Mesothelial cell of epicardium (in vitro differentiated cells): ENCODE data around the gene EXOC2. TPM values are rescaled to one million over a fixed set of nuclear protein-coding genes. Genes with fewer than 3 reads are reported as not detected.

ENCODE experiments used
- DNase-seq, 2 experiments: peaks; one replicate each; pipeline ENCODE4 v3.0.0; 2021; ENCODE audit warnings: low spot score in 2 of 2; ENCODE audit not compliant: unreplicated experiment in 2 of 2
- H3K27ac Mint-ChIP-seq: 2 replicates; pipeline ENCODE4 v1.8.0; 2021; ENCODE audit warnings: mixed read lengths
- H3K27me3 Mint-ChIP-seq: 2 replicates; pipeline ENCODE4 v1.8.0; 2021; ENCODE audit warnings: low read depth, mixed read lengths
- H3K36me3 Mint-ChIP-seq: 2 replicates; pipeline ENCODE4 v1.8.0; 2021; ENCODE audit warnings: mixed read lengths
- H3K4me1 Mint-ChIP-seq: 2 replicates; pipeline ENCODE4 v1.8.0; 2021; ENCODE audit warnings: mixed read lengths
- H3K4me3 Mint-ChIP-seq: 2 replicates; pipeline ENCODE4 v1.8.0; 2021; ENCODE audit warnings: mild to moderate bottlenecking, moderate library complexity, mixed read lengths
- H3K9me3 Mint-ChIP-seq: 2 replicates; pipeline ENCODE4 v1.8.0; 2021; ENCODE audit warnings: mixed read lengths
- total RNA-seq: library from RNA; stranded (reverse); gene quantifications from 3 replicates; pipeline ENCODE4 v1.2.1, GENCODE V29; 2021
- TF ChIP-seq, protein P1 (sequence below): fragments of 200-600 bp; sonication (generic); IDR thresholded peaks from one replicate; pipeline ENCODE4 v1.5.0; 2021; ENCODE audit warnings: antibody characterized with exemption; ENCODE audit not compliant: unreplicated experiment

The EXOC2 gene
- total RNA-seq, 1 donor from 2014 or later = 22.9 TPM

DNA sequence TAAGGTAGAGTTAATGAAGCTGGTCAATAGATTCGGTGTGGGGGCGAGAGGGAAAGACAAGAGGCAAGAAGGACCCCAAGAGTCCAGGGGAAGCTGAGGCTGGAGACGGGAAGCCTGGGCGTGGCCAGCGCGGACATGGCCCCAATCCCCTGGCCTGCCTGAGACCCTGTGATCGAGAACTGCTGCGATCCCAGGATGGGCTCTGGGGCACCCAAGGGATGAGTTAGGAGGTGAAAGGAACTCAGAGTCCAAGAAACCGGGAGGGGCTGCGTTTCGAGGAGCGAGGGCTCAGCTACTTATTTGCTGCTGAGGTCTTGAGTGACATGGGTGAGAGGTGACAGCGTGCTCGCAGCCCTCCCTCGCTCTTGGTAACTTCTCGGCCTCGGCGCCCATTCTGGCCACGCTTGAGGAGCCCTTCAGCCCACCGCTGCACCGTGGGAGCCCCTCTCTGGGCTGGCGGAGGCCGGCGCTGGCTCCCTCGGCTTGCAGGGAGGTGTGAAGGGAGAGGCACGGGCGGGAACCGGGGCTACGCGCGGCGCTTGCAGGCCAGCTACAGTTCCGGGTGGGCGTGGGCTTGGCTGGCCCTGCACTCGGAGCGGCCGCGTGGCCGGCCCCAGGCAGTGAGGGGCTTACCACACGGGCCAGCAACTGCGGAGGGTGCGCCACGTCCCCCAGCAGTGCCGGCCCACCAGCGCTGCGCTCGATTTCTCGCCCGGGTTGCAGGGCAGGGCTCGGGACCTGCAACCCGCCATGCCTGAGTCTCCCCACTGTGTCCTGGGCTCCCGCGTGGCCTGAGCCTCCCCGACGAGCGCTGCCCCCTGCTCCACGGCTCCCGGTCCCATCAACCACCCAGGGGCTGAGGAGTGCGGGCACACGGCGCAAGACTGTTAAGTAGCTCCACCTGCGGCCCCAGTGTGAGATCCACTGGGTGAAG lies 243.2 kb downstream of the EXOC2 start:
- Mint-ChIP-seq H3K4me1 (no peaks in the 10 kb centered on the region), H3K4me3 (no peak overlapping the region), H3K27ac (no peak overlapping the region), H3K27me3 (peaks cover 19% of the 10 kb centered on the region), H3K9me3 (peaks cover 12% of the 10 kb centered on the region), H3K36me3 (no peaks in the 10 kb centered on the region)
- TF ChIP-seq, protein P1, sequence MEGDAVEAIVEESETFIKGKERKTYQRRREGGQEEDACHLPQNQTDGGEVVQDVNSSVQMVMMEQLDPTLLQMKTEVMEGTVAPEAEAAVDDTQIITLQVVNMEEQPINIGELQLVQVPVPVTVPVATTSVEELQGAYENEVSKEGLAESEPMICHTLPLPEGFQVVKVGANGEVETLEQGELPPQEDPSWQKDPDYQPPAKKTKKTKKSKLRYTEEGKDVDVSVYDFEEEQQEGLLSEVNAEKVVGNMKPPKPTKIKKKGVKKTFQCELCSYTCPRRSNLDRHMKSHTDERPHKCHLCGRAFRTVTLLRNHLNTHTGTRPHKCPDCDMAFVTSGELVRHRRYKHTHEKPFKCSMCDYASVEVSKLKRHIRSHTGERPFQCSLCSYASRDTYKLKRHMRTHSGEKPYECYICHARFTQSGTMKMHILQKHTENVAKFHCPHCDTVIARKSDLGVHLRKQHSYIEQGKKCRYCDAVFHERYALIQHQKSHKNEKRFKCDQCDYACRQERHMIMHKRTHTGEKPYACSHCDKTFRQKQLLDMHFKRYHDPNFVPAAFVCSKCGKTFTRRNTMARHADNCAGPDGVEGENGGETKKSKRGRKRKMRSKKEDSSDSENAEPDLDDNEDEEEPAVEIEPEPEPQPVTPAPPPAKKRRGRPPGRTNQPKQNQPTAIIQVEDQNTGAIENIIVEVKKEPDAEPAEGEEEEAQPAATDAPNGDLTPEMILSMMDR = no peak
- DNase-seq = no peak

GRCh38 chr6:449057-449430 lies 243.9 kb downstream of the EXOC2 start:
- Mint-ChIP-seq H3K27me3 (peaks cover 24% of the 10 kb centered on the region), H3K36me3 (no peaks in the 10 kb centered on the region), H3K4me3 (no peak overlapping the region), H3K4me1 (no peaks in the 10 kb centered on the region), H3K27ac (no peak overlapping the region), H3K9me3 (peaks cover 12% of the 10 kb centered on the region)
- TF ChIP-seq, protein P1 = no peak
- DNase-seq = no peak

GRCh38 chr6:448296-449056 lies 244.5 kb downstream of the EXOC2 start:
- TF ChIP-seq, protein P1 = no peak
- Mint-ChIP-seq H3K9me3 (peaks cover 12% of the 10 kb centered on the region), H3K27me3 (peaks cover 28% of the 10 kb centered on the region), H3K27ac (no peak overlapping the region), H3K4me3 (no peak overlapping the region), H3K36me3 (no peaks in the 10 kb centered on the region), H3K4me1 (no peaks in the 10 kb centered on the region)
- DNase-seq = no peak

DNA sequence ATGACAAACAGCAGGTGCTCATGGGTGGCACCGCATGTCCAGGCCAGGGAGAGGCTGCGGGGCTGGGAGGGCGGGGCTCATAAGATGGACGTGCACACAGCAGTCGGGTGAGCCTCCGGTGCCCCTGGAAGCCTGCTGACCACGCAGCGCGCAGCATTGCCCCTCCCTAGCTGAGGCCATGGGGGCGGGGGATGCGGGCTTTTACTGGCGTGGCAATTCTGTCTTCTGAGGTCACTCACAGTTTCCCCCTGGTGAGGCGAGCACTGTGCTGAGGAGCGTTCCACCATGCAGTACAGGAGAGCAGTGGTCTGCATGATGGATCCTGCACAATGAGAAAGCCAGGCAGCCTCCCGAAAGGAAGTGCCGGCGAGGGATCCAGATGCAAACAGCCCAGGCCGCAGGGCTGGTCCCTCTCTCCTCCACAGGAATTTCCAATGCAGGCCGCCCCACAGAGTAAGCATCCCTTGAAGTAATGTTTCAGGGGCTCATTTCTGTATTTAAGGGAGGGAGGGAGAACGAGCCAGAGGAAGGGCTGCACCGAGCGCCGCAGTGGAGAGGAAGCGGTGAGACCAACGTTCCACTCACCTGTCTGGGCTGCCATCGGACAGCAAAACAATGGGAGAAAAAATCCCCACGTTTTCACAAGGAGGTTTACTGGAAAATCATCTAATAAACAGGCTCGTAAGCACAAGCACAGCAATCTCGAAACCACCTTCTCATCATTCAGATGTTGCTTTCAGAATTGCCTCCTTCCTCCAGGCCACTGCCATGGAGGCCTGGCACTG lies 245.4 kb downstream of the EXOC2 start:
- no peaks in the 10 kb centered on the region for H3K36me3 Mint-ChIP-seq
- H3K27ac Mint-ChIP-seq = no peak overlapping the region
- no peak for DNase-seq
- H3K4me1 Mint-ChIP-seq = no peaks in the 10 kb centered on the region
- peaks cover 24% of the 10 kb centered on the region for H3K27me3 Mint-ChIP-seq
- peaks cover 12% of the 10 kb centered on the region for H3K9me3 Mint-ChIP-seq
- TF ChIP-seq, protein P1 = no peak
- no peak overlapping the region for H3K4me3 Mint-ChIP-seq

GRCh38 chr6:446418-447366 lies 246.2 kb downstream of the EXOC2 start:
- DNase-seq = no peak
- H3K9me3 Mint-ChIP-seq = peaks cover 12% of the 10 kb centered on the region
- no peak overlapping the region for H3K27ac Mint-ChIP-seq
- peaks cover 27% of the 10 kb centered on the region for H3K27me3 Mint-ChIP-seq
- TF ChIP-seq, protein P1 = no peak
- H3K4me1 Mint-ChIP-seq = no peaks in the 10 kb centered on the region
- H3K36me3 Mint-ChIP-seq = no peaks in the 10 kb centered on the region
- H3K4me3 Mint-ChIP-seq = no peak overlapping the region
